Islet precursor cell (in vitro differentiated cells): ENCODE data around the gene LRRK1.
A peak's percentile ranks its signal among the peaks of the same experiment; 100 is the strongest.

Experiments
- DNase-seq: peaks from one replicate; pipeline ENCODE4 v3.0.0-alpha.2; 2018

The LRRK1 gene

DNA sequence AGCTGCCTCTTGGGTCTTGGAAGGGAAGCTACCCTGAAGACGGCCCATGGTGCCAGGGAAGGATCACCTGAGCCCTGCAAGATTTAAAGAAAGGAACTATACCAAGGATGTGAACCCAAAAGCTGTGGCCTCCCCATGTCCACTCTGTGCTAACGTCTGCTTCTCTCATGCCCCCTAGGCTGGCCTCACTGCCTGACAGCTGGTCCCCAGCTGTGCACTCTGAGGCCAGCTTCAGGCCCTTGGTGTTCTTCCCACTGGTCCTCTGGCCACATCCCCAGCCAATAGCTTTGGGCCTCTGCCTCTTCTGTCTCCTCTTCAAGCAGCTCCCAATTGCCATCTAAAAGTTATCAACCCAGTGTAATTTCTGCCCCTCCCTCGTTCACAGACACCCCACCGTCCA lies 5.2 kb upstream of the LRRK1 start:
- no peak for DNase-seq

DNA sequence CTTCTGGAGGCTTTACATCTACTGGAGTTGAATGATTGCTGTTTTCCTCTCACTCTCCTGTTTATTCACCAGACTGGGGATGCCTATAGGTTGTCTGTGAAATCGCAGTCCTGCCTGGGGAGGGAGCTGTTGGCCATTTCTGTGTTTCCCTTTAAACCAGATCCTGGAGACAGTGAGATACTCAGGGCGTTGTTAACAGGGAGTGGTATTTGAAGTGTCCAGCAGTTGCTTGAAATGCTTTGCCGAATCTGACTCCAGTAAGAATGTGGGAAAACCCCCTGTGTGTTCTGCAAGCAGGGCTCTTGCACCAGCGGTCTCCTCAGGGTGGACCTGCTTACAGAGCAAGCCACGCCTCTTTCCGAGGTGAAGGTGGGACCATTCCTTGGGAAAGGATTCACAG lies 4.3 kb upstream of the LRRK1 start:
- peak; percentile 73 for DNase-seq

GRCh38 chr15:100918034-100918689 lies 995 bp upstream of the LRRK1 start:
- DNase-seq = peak; percentile 91

DNA sequence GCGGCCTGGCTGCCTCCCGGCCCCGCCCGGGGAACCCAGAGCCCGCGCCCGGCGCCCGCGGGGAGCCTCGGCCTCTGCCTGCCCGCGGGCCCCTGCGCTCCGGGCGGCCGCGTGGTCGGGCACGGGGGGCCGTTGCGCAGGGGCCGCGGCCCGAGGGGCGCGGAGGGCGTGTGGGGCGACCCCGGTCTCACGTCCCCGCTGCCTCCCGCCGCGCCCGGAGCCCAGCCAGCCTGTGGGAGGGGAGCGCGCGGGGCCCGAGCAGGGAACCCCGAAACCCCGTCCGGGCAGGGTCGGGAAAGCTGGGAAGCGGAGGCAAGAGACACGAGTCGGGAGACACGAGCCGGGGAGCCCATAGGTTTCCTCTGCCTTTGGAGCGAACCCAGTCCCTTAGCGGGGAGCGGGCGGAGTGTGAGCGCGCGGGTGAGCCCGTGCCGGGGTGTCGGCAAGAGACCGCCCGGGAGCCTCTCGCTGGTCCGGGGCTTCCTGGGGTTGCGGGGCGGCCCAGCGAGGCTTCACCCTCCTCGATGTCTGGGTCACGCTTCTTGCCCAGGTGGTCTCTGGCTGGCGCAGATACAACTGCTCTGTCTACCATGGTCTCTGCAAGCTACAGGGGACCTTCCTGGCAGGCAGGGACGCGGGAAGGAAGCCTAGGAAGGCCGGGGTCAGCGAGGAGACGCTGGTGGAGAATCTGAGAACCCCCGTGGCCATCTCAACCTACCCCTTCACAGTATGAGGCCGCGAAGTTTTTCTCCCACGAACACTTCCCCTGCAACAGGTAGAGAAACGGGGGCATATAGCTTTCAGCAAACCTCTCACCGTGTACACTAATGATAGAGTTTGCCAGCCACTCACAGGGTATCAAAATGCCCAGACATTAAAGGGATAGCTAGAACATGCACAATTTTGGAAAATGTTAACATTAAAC lies 586 bp downstream of the LRRK1 start:
- DNase-seq = no peak

- DNase-seq = no peak
Measured at GRCh38 chr15:100920516-100921135, 1.5 kb downstream of the LRRK1 start.

- DNase-seq = no peak
Measured at GRCh38 chr15:100922192-100923040, 3.3 kb downstream of the LRRK1 start.

DNA sequence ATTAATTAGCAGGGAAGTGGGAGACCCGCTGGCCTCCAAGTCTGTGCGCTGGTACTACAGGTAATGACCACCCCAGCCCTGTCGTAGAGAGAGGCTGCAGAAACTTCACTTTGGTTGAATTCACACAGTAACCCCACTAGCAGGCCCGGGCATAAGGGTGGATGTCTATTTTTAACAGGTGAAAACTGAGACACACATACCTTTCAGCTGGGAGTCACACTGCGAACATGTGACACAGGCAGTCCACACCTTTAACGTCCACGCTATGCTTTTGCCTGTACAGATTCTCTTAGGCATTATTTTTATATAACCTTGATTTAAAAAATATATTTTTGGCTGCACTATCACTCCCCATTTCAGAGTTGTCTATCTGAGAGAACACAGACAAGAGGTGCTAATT lies 3.9 kb downstream of the LRRK1 start:
- DNase-seq = no peak

DNA sequence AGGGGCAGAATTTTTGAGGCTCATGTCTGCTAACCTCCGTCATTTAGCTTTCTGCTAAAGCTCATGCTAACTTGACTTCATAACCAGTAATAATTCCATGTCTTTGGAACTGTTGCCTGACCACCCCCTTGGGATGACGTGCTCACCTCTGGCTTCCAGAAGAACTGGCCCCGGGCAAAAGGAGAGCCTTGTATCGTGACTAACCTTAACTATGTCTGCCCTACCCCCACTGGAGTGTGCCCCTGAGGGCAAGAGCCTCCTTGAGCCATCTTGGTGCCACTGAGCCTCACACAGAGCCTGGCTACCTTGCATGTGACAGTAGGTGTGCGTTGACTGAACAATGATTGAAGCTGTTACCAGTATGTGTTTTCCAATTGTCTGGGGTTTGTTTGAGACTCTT lies 4.7 kb downstream of the LRRK1 start:
- DNase-seq = no peak

DNA sequence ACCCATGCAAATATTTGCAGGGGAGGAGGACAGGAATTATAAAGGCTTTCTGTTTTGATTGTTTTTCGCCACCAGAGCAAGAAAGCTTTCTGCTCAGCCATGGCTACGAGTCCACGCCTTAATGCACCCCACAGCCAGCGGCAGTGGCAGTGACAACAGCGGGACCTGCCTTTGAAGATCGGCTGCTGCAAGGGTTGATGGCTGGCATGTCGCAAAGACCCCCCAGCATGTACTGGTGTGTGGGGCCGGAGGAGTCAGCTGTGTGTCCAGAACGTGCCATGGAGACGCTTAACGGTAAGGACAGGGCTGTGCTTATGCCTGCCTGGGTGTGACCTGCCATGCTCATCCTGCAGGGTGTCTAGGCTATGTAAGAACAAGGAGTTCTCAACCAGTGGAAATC lies 5.3 kb downstream of the LRRK1 start:
- DNase-seq = no peak

GRCh38 chr15:100925480-100925879 lies 6.3 kb downstream of the LRRK1 start:
- DNase-seq = no peak

DNA sequence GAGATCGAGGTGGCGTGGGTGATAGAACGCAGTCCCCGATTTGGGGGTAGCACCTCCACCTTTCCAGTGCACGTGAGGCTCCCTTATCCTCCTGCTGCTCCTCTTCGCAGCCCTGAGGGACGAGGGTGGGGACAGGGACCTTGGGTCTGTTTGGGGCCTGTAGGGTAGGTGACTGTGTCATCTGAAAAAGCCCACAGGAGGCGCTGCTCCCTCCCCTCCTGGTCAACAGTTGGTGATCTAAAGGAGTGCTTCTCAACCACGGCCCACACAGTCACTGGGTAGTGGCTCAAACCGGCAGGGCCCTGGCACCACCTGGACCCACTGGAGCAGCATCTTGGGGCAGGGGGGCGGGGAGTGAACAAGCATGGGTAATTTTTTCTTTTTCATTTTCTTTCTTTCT lies 7.1 kb downstream of the LRRK1 start:
- no peak for DNase-seq

DNA sequence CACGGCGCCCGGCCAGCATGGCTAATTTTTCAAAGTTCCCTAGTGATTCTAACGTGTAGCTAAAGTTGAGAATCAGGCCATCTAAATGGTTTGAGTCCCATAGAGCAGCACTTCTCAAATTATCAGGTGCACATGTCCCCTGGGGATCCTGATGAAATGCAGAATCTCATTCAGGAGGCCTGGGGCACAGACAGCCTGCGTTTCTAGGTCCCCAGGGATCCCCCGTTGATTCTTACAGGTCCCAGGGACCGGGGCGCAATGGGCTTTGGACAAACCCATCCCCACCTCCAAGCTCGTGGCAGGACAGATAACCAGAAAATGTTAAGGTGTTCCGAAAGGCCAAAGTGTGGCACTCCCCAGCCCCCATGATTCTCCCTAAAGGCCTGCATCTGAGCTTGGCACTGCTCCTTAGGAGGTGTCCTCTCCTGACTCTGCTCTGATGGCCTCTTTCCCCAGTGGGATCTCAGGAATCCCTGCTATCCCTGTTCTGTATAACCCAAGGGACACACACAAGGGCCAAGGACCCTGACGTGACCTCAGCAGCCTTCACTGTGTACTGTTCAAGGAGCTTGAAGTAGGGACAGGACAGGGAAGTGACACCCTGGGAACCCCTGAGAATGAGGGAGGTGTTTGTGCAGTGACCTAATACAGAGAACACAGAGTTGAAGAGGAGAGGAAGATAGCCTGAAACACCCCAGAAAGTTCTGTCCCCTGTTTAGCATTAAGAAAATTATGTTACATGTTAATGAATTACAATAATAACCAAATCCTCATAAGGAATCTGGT lies 8.0 kb downstream of the LRRK1 start:
- no peak for DNase-seq

GRCh38 chr15:100928632-100929280 lies 9.6 kb downstream of the LRRK1 start:
- peak; percentile 88 for DNase-seq

- DNase-seq = peak; percentile 94
Measured at GRCh38 chr15:100929641-100930042, 10.5 kb downstream of the LRRK1 start.

GRCh38 chr15:100930306-100930848 lies 11.2 kb downstream of the LRRK1 start:
- no peak for DNase-seq

- no peak for DNase-seq
Measured at GRCh38 chr15:100931143-100931890, 12.2 kb downstream of the LRRK1 start.

GRCh38 chr15:100932676-100933348 lies 13.7 kb downstream of the LRRK1 start:
- no peak for DNase-seq

GRCh38 chr15:100934166-100934565 lies 15.0 kb downstream of the LRRK1 start:
- DNase-seq = no peak

- no peak for DNase-seq
Measured at GRCh38 chr15:100934726-100935125, 15.6 kb downstream of the LRRK1 start.

DNA sequence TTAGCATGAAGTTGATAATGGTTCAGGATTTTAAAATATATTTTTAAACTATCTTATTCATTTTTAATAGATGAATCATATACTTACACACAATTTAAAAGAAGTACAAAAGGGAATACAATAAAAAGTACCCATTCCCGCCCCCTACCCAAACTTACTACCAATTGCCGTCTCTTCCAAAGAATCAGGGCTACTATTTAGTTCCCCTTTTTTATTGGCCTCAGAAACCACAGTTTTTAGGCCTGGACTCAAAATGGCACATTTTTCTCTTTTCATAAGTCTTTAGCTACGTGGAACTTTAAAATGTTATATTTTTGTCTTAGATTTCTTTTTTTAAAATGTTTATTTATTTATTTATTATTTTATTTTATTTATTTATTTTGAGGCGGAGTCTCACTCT lies 18.0 kb downstream of the LRRK1 start:
- DNase-seq = no peak
